HG02981 (cell line): ENCODE results near the gene PBX1.

Experiments
- ATAC-seq: cut with Tn5 transposase; IDR thresholded peaks from one replicate; pipeline ENCODE4 v1.9.1; 2021; ENCODE audit warnings: mild to moderate bottlenecking, moderate library complexity; ENCODE audit not compliant: unreplicated experiment

Gene PBX1

DNA sequence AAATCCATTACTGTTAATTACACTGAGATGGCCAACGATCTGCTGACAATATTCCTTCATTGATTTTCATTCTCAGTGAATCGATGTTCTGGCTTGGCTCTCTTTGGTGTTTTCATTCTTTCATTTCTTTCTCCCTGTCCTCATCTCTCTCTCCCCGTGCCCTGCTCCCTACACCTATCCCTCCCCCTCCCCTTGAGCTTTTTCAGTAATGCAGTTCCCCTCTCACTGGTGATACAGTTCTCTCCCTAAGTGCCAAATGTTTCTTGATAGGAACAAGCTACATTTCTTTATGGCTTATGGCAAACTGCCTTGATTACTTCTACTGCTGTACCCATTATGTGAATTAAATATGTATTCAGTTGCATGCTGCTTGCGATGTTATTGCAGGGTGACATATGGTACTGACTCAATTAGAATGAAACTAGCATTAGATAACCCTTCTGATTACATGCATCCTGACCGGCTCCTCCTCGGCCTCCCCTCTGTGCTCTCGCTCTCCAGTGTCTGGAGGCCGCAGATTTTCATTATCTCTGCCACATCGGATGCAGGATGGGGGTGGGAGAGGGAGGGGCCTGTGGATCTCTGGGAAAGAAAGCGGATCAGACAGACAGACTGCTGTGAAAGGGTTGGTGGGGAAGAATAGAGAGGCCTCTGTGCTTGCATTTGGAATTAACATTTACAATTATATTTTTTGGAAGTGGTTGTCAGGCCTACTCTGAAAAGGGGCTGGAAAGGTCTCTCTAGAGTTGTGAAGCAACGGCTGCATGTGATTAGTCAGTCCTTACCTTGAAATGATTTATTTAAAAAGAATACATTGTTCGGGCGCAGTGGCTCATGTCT, 130.9 kb downstream of the PBX1 start:
- ATAC-seq, result no peak

DNA sequence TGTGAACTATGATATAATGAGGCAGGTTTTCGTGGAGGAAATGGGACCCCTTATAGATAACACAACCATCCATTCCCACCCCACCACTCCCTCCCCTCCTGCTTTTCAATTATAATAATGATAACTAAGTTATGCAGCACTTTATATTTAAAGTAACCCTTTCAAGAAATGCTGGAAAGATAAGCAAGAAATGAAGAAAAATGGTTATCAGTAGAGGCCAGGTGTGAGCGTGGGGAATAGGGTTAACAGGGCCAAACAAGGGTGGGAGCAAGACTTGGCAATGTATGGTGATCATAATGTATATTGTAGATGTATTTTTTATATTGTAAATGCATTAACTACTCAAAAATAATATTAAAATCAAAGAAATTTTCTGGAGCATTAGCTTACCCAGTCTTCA, 133.4 kb downstream of the PBX1 start:
- no peak for ATAC-seq

DNA sequence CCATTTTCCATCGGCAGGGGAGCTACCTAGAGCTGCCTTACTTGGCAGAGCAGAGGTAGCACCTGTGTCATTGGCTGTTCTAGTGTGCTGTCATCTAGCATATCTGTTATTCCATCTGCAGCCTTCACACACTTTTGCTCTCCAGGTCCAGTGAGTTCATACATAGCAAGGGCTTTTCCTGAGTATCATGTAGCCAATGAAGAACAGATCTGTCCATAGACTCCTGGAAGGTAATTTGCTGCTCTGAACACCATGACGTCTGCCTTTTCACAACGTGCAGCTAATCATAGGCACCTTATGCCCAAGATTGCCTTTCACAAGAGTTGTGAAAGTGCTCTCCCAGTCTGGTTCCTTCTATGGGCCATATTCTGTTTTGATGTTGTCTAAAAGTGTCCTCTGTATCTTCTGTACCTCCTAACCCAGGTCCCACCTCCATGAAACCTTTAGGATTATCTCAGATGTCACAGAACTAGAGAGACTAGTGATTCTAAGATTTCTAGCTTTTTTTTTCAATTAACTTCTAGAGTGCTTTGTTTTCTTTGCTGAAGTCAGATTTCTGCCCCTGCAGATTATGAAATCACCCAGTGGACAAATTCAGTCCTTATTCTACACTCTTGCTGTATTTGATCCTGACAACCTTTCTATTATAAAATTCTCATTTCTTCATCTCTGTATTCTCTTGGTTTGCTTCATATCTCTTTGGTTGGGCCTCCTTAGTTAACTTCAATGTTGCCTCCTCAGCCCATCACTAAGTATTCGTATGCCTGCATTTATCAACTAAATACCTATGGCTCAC, 134.8 kb downstream of the PBX1 start:
- no peak for ATAC-seq

DNA sequence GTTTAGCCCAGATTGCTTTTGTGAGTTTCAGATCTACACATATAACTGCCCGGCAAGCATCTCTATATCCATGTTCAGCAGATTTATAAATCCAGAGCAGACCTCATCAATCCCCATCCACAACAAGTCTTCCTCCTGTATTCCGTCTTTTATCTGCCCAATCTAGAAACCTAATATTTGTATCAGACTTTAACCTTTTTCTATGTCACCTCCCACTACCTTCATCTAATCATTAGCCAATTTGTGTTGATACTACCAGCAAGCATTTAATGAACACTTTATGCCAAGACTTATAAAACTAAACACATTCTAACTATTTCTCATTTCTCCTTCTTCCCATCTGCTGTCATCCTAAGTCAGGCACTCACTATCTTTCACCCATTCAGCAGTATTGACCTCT, 135.5 kb downstream of the PBX1 start:
- no peak for ATAC-seq

DNA sequence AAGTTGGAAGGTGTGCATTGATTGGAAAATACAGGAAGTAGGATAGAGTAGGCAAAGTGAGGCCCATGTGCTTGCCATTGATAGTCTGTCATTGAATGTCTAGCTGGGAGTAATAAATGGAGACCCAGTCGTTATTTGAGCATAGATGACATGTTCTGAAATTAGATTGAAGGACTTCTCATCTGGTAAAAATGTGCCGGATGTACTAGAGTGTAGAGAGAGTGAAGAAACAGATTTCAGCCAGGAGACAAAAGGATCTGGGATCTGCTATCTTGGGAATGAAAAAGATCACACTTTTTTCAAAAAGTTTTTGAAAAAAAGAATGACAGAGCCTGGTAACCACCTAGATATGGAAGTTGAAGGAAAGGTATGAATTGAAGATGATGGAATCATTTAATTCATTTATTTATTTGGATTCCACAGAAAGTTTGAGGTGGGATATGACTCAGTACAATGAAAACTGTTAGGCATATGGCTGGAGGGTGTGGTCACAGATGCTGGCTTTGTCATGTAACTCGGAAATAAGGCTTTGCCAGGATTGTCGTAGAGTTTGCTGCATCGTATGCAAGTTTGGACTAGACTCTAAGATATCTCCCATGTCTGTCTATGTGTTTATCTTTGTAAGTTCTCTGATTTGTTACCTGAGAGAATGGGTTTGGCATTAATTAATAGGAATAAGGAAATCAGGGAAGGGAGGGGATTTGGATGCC, 137.1 kb downstream of the PBX1 start:
- ATAC-seq, result no peak

DNA sequence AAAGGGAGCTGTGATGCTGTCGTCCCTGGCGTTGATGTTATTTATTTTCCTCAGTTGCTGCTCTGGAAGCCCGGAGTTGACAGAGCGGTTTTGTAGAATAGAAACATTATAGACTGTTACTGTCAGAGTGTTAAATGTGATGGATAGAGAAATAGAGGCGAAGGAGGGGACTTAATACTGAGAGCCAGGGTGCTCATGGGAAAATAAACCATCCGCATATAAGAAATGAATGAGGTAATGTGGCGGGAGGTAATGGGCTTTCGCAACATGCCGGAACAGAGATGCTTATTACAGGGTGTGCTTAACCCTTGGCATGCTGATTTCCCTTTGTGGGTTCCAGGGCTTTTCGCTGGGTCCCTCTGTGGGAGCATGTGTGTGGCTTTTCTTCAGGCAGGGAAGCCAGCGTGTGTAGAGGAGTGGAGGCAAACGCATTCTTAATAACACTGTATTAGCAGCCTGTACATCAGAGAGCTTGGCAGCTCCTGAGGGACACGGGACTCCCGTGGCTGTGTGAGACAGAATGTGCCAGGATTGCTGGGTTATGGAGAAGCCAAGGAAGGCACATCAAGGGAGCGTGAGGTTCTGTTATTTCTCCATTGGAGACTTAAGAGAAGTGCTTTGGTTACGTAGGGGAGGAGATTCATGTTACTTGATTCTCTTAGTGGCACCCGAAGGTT, 141.0 kb downstream of the PBX1 start:
- no peak for ATAC-seq

DNA sequence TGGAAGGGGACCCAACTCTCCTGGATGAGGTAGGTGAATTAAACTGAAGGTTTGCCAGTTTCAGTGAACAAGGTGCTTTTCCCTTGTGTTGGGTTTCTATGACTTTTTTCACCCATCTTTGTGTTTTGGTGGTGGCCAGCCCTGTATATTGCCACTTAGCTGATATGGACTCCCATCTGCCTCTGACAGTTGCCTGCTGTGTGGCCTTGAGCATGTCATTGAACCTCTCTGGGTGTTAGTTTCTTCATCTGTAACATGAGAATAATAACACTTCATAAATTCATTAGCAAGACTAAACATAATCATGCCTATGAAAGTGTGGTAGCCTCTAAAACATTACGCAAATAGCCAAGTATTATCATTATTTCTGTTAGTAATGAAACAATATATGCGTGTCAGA, 141.7 kb downstream of the PBX1 start:
- ATAC-seq, result no peak

DNA sequence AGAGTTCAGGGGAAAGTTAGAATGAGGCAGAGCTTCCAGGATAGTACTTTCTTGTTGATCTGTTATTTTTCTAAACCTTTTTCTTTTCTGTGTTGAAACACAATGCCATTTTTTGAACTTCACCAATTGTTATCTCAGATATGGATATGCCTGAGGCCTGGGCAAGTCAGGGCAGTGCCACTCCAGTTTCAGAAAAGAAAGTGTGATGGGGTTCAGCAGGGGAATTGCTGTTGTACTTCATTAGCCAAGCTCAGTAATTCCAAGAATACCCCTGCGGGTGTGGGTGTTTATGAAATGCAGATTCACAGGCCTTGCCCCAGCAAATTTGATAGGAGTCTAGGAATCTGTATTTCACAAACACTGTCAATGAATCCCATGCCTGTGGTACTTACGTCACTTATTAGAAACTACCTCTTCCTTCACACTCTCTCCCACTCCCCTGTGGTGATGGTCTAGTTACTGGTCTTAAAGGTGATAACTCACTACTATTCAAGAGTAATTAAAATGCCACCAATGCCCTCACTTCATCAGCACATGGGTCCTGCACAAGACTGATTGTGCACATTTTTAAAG, 142.3 kb downstream of the PBX1 start:
- no peak for ATAC-seq

DNA sequence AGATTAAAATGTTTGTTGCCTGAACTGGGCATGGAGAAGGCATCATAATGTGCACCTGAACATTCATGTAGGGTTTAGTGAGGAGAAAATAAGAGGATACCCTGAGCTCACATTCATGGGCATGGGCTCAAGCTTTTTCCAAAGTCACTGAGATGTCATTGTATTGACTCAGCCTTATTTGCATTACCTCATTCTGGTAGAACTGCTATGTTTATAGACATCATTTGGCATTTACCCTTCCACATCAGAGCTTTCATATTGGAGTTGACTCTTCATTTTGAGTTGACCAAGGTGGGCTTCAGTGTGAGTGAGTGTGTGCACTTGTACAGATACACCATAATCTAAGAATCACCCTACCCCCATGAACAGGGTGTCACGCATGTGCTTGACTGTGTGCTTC, 143.2 kb downstream of the PBX1 start:
- ATAC-seq, result no peak

DNA sequence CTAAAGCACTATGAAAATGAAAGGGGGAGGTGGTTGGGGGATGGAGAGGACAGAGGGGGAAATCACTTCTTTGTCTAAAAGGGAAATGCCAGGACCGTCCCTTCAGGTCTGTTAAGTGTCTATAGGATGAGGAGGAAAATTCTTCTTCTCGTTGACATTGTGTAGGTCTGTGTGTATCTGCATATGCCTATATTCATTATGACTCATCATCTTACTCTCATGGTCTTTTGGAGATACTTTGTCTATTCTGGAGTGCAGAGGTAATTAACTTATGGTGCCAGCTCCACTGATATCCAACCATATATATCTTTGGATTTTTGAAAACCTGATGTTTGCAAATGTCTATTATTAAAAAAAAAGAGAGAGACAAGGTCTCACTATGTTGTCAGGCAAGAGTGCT, 143.7 kb downstream of the PBX1 start:
- ATAC-seq, result no peak

DNA sequence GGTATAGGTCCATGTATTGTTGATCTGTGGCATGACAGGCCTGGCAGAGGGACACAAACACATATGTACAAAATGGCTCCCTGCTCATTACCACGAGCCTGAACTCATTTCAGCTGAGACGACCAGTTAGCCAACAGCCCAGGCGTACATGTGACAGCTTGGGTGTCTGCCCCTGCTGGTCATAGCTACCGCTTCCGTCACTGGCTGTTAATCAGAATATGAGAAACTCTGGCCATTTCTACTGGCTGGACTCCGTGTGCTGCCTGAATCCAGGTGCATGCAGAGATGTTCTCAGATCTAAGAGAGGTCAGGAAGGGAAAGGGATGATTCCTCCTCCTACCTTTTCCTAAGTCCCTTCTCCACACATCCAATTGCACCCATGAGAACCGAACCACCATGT, 144.5 kb downstream of the PBX1 start:
- ATAC-seq, result no peak

DNA sequence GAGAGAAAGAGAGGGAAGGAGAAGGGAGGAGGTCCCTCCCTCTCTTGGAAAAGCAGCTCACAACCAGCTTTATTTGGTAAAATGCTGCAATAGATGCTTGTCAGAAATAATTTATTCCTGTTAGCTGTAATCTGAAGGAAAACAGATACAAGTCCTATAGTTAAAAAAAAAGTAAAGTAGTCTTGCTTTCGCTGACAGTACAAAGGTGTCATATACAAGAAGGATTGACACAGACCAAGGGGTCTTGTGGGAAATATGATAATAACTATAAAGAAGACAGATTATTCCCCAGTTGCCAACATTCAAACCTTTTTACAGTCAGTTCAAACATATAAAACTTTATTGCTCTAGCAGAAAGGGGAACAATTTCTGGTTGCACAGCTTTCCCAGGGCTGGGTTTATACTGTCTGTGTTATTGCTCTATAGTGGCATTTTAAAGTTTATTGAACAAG, 145.0 kb downstream of the PBX1 start:
- no peak for ATAC-seq

DNA sequence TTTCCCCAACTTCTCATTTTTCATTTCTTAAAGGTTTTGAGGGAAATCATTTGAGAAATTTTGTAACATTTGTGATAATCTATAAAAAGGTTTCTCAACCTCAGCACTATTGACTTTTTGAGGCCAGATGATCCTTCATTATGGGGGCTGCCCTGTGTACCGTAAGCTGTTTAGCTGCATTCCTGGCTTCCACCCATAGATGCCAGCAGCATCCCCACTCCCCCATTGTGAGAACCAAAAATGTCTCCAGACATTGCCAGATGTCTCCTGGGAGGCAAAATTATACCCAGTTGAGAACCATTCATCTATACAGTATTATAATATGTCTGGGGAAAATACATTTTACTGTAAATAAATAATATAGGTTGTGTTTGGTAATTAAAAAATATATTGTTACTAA, 146.0 kb downstream of the PBX1 start:
- ATAC-seq, result no peak

DNA sequence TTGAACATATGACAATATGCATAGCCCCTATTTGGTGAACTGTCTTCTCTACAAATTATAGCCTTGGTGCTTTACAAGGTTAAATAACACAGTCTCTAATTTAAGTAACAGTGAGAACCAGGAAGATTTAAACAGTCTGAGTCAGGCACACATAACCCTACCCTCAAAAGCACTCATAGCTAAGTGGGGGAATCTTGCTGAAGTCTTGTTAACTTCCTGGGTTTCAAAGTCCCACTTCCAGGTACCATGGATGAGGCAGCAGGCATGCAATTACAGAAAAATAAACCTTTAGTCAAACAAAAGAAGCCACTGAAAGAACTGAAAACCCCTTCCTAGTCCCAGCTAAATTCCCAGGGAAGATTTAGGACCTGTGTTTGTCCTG, 147.6 kb downstream of the PBX1 start:
- no peak for ATAC-seq

DNA sequence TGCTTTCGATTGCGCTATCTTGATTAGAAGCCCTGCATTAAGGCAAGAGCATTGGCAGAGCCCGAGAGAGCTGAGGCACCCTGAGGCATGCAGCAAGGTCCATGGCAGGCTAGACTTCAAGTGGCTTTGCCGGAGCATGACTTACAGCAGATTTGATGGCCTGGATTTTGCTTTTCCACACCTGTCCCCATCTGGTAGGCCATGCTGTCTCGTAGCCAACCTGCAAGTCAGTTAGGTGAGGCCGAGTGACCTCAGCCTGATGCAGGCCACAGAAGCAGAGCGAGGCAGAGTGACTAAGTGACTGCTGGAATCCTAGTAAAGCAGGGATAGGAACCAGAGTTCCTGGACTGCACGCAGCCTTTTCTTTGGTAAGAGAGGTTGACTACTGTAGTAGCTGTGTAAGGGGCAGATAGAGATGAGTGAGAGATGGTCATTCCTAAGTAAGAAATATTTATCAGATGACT, 148.9 kb downstream of the PBX1 start:
- no peak for ATAC-seq

DNA sequence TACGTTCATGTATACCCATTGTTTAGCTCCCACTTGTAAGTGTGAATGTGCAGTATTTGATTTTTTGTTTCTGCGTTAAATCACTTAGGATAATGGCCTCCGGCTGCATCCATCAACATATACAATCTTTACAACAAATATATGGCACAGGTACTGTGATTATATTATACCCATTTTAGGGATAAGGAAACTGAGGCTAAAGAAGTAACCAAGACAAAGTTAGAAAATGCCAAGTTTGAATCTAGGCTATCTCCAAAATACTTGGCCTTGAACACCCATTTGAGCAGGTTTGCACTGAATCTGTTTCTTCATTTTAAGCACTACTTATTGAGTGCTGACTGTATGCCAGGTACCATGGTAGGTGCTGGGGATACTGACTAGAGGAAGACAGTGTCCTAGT, 149.6 kb downstream of the PBX1 start:
- no peak for ATAC-seq

DNA sequence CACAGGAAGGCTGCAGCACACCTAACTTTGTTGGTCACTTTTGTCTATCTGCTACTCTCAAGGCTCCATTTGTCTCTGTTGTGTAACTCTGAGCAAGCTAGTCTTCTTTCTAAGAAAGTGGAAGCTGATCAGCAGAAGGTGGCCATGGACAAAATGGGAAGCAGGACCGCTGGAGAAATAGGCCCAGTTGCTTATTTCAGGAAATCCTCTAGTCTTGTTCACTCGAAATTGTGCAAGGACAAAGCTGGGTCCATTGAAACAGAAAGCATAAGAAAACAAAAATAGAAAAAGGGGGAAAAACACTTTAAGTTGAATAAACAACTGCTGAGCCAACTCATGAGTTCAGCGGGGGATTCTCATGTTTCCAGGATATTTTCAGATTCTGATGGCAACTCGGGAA, 150.1 kb downstream of the PBX1 start:
- ATAC-seq, result no peak

DNA sequence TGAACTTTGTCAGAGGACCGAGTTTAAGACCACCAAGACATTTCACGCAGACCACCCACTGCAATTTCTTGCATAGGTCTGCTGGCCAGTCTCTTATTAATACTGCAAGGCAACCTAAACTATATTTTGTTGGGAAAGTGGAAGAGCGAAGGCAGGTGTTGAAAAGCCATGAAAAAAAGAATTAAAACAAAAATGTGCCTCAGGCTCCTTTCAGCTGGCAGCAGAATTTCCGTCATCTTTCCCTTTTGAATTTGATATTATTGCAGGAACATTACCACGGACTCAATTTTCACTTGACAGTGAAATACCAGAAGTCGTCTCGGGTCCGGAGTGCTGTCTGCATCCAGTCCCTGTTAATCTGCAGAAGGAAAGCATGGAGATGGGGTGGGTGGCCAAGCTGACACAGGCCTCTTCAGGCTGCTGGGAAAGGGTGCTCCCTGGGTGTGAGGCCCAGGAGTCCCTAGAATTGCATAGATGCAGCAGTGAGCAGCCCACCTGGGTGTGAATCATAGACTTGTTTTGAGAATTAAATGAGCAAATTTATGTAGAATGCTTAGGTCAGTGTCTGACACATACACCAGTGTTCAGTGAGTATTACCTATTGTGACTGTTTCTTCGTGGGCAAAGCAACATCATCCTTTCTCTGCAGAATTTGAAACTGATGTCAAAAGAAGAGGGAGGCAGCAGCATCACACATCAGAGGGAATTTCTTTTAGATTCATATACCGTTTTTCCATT, 150.7 kb downstream of the PBX1 start:
- ATAC-seq, result no peak

DNA sequence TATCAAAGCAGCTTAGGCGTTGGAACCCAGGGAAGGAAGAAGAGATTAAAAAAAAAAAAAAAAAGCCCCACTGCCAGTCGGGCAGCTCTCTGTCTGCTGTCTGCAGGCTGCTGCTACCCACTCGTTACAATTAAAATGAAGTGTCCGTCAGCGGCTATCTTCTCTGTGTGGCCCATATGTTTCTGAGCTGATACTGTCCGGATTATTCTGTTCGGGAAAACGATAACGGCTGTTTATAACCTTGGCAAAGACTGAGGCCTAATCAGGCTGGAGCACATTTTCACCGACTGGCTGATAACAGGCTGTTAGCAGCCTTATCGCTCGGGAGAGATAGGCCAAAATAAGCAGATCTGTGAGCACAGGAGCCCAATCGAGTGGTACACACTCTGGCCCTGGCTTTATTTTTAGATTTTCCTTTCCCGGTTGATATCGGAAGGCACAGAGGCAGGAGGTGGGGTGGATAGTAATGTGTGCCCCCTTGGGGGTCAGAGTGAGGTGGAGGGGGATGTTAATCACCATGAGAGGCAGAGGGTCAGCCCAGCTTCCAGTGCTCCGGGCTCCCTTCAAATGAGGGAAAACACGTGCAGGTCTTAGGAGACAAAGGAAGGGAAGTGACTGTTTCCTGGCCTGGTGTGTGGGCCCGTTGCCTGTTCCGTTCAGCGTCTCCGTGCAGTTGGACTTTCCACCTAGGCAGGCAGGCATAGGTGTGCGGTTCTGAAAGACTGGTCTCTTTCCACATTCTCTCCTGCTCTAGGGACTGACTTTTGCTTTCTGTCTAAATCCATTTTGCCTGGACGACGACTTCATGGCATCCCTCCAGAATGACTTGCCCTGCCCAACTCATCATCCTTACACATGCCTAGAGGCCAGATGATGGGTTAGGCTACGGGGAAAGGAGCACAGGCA, 153.4 kb downstream of the PBX1 start:
- ATAC-seq, result no peak
